Kasumi-1 (cell line): ENCODE measurements around the gene MAP7.
"Not testable (repeated sequence)": the region's sequence is repeated elsewhere in the genome, so short reads cannot be mapped to it uniquely, and the experiment has no call there.

Source experiments
- DNase-seq, 2 experiments: peaks; one replicate each; lab custom pipeline; 2025; lab: John Stamatoyannopoulos, UW

Gene MAP7

DNA sequence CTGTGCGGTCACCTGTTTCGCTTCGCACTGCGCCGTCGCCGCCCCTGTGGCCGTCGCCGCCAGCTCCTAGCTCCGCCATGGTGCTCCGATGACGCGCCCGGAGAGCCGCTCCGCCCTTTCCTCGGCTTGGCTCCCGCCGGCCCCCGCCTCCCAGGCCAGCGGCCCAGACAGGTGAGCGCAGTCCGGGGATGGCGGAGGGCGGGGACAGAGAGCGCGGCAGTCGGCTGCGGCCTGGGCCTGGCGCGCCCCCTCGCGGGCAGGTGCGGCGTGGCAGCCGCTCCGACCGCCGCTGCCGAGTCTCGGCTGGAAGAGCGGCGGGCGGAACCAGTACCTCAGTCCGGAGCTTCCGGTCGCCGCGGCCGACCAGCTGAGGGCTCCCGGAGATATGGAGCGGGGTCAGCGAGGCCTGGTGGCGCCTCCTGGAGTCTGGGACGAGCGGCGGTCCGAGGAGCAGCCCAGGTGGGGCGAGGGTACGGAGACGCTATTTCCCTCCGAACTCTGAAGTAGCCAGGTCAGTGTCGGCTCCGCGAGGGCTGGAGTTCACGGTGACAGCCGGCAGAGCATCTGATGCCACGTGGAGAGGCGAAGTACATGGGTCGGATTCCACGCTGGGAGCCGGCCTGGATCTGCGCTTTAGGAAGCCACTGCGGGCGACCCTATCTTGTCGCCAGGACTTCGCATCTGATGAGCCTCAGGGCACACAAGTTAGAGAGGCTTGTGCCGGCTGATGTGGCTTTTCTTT is at the start of gene MAP7:
Gene MAP7, minus strand, starts transcription at position 93 of the 742 bp plus-strand sequence. Its CDS starts 14 bp downstream, at position 79.
- no peak for DNase-seq

DNA sequence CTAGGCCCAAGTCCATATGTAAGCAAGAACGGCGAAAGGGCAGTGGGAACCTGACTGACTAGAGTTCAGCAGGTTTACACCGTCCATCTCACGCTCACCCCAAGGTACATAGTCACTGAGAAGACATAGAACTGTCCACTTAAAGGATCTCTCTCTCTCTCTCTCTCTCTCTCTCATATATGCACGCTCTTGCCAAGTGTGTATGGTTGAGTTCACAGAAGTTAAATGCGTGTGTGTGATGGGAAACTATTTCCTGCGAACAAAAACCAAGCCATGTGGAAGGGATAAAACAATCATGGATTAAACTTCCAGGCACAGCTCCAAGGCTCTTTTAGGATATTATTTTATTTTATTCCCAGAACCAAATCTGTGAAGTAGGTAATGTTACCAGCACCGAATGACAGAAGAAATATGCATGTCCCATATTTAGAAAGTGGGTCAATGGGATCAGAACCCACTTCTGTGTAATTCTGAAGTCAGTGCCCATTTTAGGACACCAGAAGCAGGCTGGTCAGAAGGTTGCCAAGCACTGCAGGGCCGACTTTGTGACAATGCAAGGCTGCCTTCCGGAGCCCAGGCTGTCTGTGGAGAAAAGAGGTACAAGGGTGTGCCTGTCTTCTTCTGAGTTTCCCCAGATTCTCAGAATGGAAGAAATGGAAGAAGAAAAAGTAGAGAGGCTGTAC is 49.2 kb upstream of the MAP7 start:
- DNase-seq: no peak

DNA sequence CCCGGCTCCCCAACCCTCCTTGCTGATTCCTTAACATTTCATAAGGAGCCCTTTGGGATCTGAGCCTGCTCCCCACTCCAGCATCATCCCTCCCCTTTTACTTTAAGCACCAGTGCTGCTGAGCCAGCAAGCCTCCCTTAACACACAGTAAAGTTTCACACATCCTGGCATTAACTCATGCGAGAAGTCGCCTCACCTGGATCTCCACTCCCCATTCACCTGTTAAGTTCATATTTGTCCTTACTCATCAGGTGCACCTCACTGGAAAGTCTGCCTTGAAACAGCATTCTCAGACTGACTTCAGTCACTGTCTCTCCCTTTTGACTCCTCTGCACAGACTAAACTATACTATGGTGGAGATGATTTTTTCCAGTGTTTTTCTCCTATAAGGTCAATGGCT is 47.8 kb upstream of the MAP7 start:
- no peak for DNase-seq

DNA sequence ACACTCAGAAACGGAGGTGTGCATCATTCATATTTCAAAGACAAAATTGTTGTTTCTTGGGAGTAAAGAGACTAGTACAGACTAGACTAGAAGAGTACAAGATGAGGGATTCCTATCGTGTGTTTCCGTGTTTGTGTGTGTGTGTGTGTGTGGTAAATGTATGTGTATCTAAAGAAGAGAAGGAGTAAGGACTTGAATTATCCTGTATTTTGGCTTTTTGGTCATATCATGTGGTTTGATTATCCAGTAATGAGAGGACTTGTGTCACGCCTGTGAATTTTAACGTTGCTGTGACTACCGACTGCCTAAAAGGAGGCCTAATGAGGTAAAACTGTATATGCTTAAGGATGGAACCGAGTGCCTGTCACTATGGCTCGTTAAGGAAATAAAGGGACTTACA is 44.4 kb upstream of the MAP7 start:
- DNase-seq: no peak

DNA sequence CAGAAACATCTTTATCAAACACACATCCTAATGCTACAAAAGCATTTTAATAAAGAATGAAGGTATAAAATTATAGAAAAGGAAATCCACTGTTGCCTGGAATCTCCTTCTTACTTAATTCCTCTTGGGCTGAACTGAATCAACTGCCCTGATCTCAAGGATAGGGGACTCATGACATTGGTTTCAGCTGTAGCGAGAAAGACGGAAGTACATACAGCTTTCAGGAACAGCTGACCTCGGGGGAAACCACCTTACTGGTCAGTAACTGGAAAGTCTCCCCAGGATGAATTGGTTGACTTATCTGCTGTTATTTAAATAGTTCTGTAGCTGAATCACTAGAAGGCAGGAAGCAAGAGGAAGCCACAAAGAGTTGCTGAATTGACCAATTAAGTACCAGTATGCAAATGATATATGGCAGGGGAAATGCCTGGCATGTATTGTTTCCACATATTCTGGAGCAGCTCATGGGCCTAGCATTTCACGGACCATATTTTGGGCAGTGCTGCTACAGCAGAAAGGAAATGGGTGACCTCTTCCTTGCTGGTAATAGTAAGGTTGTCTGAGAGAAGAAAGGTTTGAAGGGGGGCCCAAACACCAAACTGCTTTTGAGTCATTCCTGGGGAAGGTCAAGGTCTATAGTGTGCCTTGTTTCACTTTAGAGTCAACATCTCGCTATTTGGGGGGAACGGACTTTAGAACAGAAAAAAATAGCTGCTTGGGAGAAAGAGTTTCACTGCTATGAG is 43.7 kb upstream of the MAP7 start:
- DNase-seq: peak; percentile 95 to 96

DNA sequence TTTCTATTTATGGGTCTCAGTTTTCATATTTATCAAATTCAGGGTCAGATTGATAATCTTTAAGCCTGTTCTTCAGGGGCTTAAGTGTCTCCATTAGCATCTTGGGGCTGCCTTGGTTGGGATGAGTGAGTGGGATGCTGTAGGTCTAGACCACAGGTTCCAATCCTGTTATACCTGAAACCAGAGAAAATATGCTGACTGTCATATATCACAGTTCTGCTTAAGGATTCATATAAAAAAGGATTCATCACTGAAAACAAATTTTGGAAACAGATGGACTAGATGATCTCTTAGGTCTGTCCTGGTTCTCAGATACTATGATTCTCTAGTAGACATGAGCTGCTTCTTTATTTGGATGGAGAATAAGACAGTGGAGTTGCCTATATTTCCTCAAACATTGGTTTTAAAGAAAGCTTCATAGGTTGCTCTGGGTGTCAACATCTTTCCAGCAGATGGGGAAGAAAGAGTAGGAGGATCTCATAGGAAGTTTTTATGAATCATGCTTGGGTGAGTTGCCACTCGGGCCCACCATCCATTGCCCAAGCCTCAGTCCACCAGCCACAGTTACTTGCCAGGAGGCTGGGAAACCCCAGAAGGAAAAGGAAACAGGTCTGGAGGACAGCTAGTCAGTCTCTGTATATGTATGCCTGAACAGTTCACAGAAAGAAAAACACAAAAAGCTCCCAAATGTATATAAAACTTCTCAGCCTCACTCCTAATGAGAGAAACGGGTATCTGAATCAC is 42.9 kb upstream of the MAP7 start:
- DNase-seq: no peak

DNA sequence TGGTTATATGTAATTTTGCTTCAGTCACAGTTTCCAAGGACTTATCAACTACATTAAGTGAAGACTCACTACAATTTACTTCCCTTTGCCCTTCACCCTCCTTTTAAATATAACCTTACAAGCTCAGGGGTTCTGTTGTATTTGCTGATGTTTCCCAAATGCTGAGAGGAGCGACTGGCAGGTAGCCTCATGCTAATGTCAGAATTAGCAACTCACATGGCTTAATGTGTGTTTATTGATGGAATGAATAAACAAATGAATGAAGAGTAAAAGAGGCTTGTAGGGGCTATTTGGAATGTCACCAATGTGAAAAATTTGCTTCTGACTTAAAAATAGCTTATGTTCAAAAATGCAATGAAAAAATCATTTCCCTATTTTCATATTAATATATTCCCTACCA is 41.4 kb upstream of the MAP7 start:
- DNase-seq: no peak

DNA sequence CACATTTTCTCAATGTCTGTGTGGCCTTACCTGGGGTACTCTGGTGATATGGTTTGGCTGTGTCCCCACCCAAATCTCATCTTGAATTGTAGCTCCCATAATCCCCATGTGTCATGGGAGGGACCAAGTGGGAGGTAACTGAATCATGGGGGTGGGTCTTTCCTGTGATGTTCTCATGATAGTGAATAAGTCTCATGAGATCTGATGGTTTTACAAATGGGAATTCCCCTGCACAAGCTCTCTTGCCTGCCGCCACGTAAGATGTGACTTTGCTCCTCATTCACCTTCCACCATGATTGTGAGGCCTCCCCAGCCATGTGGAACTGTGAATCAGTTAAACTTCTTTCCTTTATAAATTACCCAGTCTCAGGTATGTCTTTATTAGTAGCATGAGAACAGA is 40.6 kb upstream of the MAP7 start:
- not testable (repeated sequence) for DNase-seq

DNA sequence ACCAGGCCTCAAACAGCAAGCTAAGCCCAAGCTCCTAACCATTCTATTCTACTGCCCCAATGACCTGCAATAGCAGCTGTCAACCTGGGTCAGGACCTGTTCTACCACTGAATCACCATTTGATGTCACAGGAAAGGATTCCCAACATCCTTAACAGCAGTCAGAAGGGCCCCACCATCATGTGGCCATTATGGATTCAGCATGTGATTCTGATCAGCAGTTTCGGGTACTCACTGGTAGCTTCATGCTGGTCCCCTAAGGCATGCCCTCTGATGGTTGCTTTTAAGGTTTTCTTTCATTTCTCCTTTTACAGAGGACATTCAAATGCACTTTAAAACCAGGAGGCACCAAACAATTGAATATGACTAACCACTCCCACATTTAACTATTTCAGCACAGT is 37.3 kb upstream of the MAP7 start:
- no peak for DNase-seq

DNA sequence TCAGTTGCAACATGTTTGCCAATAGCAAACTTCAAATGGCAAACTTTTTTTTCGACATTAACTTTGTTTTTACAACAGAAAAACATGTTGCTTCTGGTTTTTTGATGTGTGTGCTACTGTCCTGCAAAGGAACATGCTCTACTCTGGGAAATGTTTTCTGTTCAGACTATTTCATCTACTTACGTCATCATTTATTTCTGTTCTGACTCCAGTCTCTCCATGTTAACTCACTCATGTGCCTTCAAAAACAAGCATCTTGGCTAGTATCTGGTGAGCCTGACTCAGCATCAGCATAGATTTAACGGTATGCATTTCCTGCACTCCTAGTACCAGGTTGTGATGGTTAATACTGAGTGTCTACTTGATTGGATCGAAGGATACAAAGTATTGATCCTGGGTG is 36.1 kb upstream of the MAP7 start:
- no peak for DNase-seq

DNA sequence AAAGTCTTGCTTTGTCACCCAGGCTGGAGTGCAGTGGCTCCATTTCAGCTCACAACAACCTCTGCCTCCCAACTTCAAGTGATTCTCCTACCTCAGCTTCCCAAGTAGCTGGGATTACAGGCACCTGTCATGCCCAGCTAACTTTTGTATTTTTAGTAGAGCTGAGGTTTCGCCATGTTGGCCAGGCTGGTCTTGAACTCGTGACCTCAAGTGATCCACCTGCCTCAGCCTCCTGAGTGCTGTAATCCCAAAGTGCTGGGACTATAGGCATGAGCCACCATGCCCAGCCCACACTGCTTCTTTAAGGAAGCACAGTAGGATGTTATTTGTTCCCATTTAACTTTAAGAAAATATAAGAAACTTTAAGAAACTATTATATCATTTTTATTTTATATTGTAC is 35.3 kb upstream of the MAP7 start:
- not testable (repeated sequence) for DNase-seq

DNA sequence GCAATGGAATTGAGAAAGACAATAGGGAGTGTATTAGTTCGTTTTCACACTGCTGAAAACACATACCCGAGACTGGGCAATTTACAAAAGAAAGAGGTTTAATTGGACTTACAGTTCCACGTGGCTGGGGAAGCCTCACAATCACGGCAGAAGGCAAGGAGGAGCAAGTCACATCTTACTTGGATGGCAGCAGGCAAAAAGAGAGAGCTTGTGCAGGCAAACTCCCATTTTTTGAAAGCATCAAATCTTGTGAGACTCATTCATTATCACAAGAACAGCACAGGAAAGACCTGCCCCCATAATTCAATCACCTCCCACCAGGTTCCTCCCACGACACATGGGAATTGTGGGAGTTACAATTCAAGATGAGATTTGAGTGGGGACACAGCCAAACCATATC is 34.1 kb upstream of the MAP7 start:
- not testable (repeated sequence) for DNase-seq

DNA sequence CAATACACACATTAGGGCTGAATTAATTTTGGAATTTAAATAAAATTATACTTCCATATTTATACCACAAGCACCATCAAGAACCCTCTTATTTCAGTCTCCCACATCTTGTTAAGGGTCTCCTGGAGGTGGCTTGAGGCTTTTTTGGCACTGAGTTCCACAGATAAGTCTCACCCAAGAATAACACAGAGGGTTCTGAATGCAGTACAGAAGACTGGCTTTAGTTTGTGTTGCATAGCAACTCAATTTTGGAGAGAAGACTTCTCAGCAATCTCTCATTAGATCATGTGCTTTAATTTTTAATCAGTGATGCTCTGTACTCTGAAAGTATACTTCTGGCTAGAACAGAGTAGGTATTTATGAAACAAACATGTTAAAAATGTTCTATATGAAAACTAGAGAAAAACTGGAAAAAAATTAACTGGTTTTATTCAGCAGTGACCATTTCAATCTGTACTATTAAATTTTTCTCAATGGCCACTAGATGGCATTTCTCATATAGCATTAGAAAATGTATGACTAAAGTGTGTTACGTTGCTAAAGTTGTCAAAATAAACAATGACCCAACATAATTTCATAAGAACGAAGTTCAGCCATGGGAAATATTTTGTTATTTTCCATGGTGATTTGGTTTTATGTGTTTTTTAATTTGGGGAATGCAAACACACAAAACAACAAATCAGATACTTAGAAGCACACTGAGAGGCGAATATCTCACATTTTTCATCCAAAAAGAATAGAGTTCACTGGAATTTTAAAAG is 32.7 kb upstream of the MAP7 start:
- DNase-seq: peak; percentile 48 to 50

DNA sequence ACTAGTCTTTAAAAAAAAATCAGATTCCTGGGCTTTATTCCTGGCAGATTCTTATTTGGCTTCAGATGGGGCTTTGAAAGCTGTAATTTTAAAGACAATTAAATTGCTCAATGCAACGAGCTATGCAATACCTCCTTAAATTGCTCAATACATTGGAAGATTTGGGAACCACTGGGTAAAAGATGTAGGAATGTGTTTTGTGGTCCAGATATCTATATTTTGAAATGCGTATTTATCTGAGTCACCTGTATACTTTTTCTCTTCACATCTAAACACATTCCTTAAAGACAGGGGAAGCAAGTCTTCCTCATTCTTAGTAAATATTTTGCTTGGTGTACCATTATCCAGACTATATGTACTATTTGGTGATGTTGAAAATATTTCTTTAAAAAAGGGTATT is 29.6 kb upstream of the MAP7 start:
- DNase-seq: no peak

DNA sequence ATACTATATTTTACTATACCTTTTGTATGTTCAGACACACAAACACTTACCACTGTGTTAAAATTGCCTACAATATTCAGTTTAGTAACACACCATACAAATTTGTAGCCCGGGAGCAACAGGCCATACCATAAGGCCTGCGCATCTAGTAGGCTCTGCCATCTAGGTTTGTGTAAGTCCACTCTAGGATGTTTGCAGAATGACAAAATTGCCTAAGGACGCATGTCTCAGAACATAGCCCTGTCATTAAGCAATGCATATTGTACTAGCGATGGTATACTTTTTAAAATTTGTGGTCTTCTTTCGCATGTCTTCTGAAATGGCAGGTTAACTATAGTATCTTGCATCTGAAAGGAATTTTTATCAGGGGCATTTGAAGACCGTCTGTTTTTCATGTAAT is 26.6 kb upstream of the MAP7 start:
- DNase-seq: no peak

DNA sequence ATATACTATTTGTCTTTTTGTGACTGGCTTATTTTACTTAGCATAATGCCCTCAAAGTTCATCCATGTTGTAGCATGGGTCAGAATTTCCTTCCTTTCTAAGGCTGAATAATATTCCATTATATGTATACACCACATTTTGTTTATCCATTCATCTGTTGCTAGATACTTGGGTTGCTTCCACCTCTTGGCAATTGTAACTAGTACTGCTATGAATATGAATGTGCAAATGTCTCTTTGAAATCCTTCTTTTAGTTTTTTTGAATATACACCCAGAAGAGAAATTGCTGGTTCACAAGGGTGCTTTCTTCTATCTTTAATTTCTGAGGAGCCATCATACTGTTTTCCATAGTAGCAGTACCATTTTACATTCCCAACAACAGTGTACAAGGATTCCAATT is 21.3 kb upstream of the MAP7 start:
- DNase-seq: no peak

DNA sequence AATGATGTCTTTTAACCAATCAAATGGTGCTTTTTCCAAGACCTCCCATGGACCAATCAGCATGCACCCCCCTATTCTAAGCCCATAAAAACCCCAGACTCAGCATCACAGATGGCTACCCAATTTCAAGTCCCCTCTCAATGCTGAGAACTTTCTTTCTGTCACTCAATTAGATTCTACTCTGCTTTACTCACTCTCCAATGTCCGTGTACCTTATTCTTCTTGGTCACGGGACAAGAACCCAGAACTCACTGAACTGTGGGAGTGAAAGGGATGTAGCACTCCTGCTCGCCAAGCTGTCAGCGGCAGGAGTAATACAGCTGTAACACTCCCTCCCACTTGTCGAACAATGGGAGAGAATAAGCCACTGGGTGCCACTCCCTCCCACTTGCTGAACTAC is 20.8 kb upstream of the MAP7 start:
- no peak for DNase-seq

DNA sequence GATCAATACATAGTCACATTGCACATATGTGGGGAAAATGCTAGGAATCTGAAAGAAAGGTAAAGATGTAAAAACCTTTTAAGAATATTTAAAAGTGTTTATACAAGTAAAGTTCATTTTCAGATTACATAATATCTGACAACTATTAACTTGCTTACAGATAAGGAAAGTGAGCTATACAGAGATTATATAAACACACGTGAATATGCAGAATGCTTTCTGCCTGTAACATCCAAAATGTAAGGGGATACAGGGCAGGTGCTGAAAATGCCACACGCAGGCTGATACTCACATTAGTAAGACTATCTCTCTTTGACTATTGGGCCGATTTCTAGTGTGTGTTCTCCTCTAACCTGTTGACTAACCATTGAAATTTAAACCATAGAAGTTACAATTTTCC is 17.9 kb upstream of the MAP7 start:
- DNase-seq: no peak

DNA sequence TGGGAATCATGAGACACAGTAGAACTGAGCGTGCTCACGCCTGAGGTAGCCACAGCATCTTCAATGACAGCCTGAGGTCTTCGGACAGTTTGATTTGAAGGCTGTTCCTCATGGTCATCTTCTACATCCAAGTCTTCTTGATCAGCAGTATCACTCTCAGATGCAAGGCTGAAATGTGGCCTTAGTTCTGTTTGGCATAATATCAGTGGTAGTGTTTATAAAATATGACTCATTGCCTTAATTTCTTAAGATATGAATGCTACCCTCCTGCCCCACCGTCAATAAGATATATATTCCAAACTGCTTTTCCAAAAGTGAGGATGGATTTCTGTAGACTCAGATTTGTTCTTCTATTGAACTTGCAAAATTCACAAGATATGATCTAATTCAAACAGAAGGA is 17.5 kb upstream of the MAP7 start:
- DNase-seq: no peak

DNA sequence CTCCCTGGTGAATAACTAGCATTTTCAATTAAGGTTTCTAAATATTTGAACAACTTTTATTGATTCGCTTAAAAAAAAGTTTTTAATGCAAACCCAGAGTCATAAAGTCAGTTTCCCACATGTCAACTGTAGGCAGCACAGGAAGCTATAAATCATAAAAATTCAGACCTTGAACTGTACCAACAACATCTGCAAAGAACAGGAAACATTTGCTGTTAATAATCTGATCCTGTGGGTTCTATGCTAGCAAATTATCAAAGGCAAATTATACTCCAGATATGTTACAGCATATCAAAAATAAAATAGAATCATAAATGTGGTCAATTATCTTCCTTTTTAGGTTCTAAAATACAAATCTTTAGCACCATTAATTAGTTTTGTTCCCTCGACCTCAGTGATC is 16.6 kb upstream of the MAP7 start:
- peak; percentile 43 to 46 for DNase-seq

DNA sequence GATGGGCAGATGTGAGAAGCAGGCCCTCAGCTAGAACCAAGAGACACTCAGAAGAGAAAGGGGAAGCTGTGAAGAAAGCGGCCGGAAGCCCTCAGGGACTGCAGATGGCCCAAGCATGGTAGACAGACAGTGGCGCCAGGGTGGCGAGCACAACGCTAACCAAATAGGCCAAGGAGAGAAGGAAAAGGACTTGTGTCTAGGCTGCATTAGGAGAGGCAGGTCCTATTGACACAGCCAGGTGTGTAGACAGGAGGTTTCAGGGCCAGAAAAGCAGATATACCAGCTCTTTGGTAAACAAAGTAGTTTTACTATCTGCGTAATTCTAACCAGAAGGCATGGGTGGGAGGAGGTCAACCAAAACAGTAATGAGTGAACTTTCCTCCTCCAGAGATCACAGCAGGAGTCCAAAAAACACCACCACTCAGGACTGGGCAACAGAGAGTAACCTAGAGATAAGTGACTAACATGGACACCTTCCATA is 15.8 kb upstream of the MAP7 start:
- peak; percentile 71 to 81 for DNase-seq
